Measurements from ENCODE around the gene COG2. TPM values are rescaled to one million over a fixed set of nuclear protein-coding genes. Genes with fewer than 3 reads are reported as not detected.

The COG2 gene
- total and polyA plus RNA-seq, 2 of the 8 experiments (the other 6 are each of a cell fraction or from before 2014, with no cell fraction given): 10.3 to 36.7 TPM

GRCh38 chr1:230707732-230708630 lies 65.7 kb downstream of the COG2 start:
- Histone ChIP-seq H3K56ac (replicated peaks; ENCODE audit: insufficient read length, low read depth, low read length) (no peak overlapping the region), H2AFZ (ENCODE audit: low read length) (no peak overlapping the region), H4K8ac (ENCODE audit: extremely low read depth, insufficient read depth, low read length) (no peak overlapping the region; the same call in 1 of the 2 replicates), H3K23me2 (ENCODE audit: low read depth, low read length) (no peaks in the 10 kb centered on the region), H3K27ac (ENCODE audit: low read depth, low read length) (no peak overlapping the region), H3K79me2 (ENCODE audit: control insufficient read depth in 1 of 2, insufficient read depth in 2 of 2, low read length in 2 of 2) (no peaks in the 10 kb centered on the region), H3K36me3 (ENCODE audit: control insufficient read depth in 2 of 4, insufficient read depth in 4 of 4, low read length in 3 of 4) (no peaks in the 10 kb centered on the region), H3K79me1 (ENCODE audit: low read depth, low read length) (no peaks in the 10 kb centered on the region), H3K4me2 (ENCODE audit: insufficient read depth in 1 of 2, low read depth in 2 of 2, low read length in 2 of 2) (no peak overlapping the region), H2BK20ac (ENCODE audit: low read length) (no peak overlapping the region), H3K4me1 (replicated peaks in 1 of 4; ENCODE audit: control insufficient read depth in 3 of 4, insufficient read depth in 4 of 4, low read length in 3 of 4) (peaks cover 0 to 2% (median 0%) of the 10 kb centered on the region in 4 experiments; a peak in 2 of 7 replicates), H4K20me1 (replicated peaks in 1 of 2; ENCODE audit: control insufficient read depth in 1 of 2, insufficient read depth in 2 of 2, low read length in 2 of 2) (no peaks in the 10 kb centered on the region), H2AK5ac (ENCODE audit: low read depth, low read length) (no peak overlapping the region), H2BK15ac (ENCODE audit: low read length) (no peak overlapping the region), H3K23ac (ENCODE audit: insufficient read length) (no peak overlapping the region), H4K5ac (ENCODE audit: insufficient read length, low read depth, low read length) (no peak overlapping the region), H3K9ac (replicated peaks in 1 of 4; ENCODE audit: extremely low read depth in 1 of 4, low read depth in 3 of 4, low read length in 3 of 4) (no peak overlapping the region), H2BK12ac (ENCODE audit: low read depth, low read length) (no peak overlapping the region), H4K91ac (replicated peaks; ENCODE audit: insufficient read length, low read length) (no peak overlapping the region), H3K18ac (ENCODE audit: extremely low read depth, low read length) (no peak overlapping the region), H2BK120ac (replicated peaks; ENCODE audit: low read depth, low read length) (no peak overlapping the region), H3K4ac (replicated peaks; ENCODE audit: insufficient read length, low read depth, low read length) (no peak overlapping the region), H3K4me3 (ENCODE audit: extremely low read depth in 1 of 4, insufficient read depth in 2 of 4, low read depth in 3 of 4, low read length in 4 of 4) (no peak overlapping the region), H3K9me3 (ENCODE audit: insufficient read depth in 2 of 2, low read depth in 1 of 2, low read length in 1 of 2) (no peaks in the 10 kb centered on the region), H3K14ac (ENCODE audit: insufficient read length) (no peak overlapping the region), H2BK5ac (ENCODE audit: low read depth, low read length) (no peak overlapping the region), H3K27me3 (replicated peaks in 1 of 4; ENCODE audit: control insufficient read depth in 3 of 4, extremely low read depth in 1 of 4, insufficient read depth in 3 of 4, low read length in 3 of 4) (no peaks in the 10 kb centered on the region)
- ChIA-PET POLR2A (ENCODE audit: partially characterized antibody) (interaction anchor here (0.6 kb wide), 1 partner anchor 529 kb away, joined by 3 read pairs; no protein-coding TSS in a partner anchor), CTCF (ENCODE audit: partially characterized antibody) (interaction anchor here (0.9 to 1.6 kb wide), 2 partner anchors 10 to 21 kb away, joined by 3 to 5 read pairs; no protein-coding TSS in a partner anchor)
- FAIRE-seq: no peak
- WGBS, 2 experiments (ENCODE audit: extremely low coverage in 1 of 2, insufficient coverage in 1 of 2, insufficient read length in 1 of 2, insufficient replicate concordance in 2 of 2, low coverage in 1 of 2, low lambda C conversion rate in 2 of 2, missing lambda C conversion rate in 1 of 2): 85% methylated on average over 22 of the region's 22 CpGs; no CpG with 5 or more reads in 1 of the 2 experiments
- no peak for DNase-seq (ENCODE audit: low read depth in 1 of 2, low spot score in 2 of 2)
- TF ChIP-seq CREB1 (IDR thresholded peaks at IDR 0.05) (no peak), RNF2 (IDR thresholded peaks at IDR 0.05; ENCODE audit: borderline replicate concordance, low read depth, low read length, missing control alignments, poor library complexity, severe bottlenecking) (no peak), CEBPB (IDR thresholded peaks at IDR 0.05; ENCODE audit: low read depth, low read length) (no peak), BRCA1 (IDR thresholded peaks at IDR 0.05; ENCODE audit: low read depth, low read length) (no peak), MAX (IDR thresholded peaks at IDR 0.05) (no peak), HDAC2 (IDR thresholded peaks at IDR 0.05; ENCODE audit: borderline replicate concordance in 1 of 2, low read depth in 2 of 2, low read length in 2 of 2) (no peak), RBBP5 (IDR thresholded peaks at IDR 0.05; ENCODE audit: borderline replicate concordance, low read depth, low read length) (no peak), YY1 (IDR thresholded peaks at IDR 0.05; ENCODE audit: low read depth, low read length) (no peak)

All from H1 (cell line).